Measurements from ENCODE around the gene PLXNA2.
A peak's percentile ranks its signal among the peaks of the same experiment; 100 is the strongest.

Gene PLXNA2

DNA sequence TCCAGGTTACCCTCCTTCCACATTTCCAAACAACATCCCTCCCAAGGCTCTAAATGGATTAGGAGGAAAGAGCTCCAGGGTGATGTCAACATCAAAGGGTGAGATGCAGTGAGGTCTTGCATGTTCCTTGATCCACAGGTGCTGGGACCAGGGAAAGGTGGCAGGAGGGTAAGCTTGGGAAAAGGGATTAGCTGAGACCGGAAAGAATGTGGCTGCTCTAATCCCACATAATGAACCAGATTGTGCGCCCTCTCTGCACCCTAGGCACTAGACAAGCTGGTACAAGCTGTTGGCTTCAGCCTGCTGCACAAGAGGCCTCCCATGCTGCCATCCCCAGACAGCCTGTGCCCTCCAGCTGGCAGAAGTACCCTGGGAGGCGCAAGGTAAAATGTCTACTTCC lies 34.9 kb downstream of the PLXNA2 start:
- Histone ChIP-seq H3K4me2 (ENCODE audit: low read length) (no peak overlapping the region), H3K9ac (ENCODE audit: low read depth, low read length) (peak overlapping the region; percentile 62), H3K4me1 (ENCODE audit: control insufficient read depth, insufficient read depth, low read length) (peaks cover 91% of the 10 kb centered on the region), H3K4me3 (ENCODE audit: low read length) (no peak overlapping the region), H3K9me3 (replicated peaks; ENCODE audit: low read length) (no peaks in the 10 kb centered on the region), H3K27me3 (ENCODE audit: control insufficient read depth, insufficient read depth, low read length) (no peaks in the 10 kb centered on the region), H3K36me3 (ENCODE audit: insufficient read depth, low read length) (peaks cover 74% of the 10 kb centered on the region)

DNA sequence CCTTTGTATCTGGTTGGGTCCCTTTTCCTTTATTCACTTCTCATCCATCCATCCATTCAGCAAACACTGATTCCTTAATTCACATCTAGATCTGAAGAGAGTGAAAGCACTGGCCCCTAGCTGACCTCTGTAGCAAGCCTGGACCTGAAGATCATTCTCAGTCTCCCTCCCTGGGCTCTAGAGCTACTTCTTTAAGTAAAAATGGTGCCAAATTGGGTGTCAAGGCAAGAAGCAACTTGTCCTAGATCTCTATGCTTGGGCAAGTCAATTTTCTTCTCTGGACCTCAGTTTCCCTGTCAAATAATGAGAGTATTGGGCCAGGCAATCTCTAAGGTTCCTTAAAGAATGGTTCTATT lies 36.1 kb downstream of the PLXNA2 start:
- peak overlapping the region; percentile 16 for H3K4me3 ChIP-seq (ENCODE audit: low read length)
- H3K4me1 ChIP-seq (ENCODE audit: control insufficient read depth, insufficient read depth, low read length): peaks cover 92% of the 10 kb centered on the region
- peak overlapping the region; percentile 38 for H3K4me2 ChIP-seq (ENCODE audit: low read length)
- no peaks in the 10 kb centered on the region for H3K27me3 ChIP-seq (ENCODE audit: control insufficient read depth, insufficient read depth, low read length)
- peak overlapping the region; percentile 62 for H3K9ac ChIP-seq (ENCODE audit: low read depth, low read length)
- no peaks in the 10 kb centered on the region for H3K9me3 ChIP-seq (replicated peaks; ENCODE audit: low read length)
- H3K36me3 ChIP-seq (ENCODE audit: insufficient read depth, low read length): peaks cover 64% of the 10 kb centered on the region

DNA sequence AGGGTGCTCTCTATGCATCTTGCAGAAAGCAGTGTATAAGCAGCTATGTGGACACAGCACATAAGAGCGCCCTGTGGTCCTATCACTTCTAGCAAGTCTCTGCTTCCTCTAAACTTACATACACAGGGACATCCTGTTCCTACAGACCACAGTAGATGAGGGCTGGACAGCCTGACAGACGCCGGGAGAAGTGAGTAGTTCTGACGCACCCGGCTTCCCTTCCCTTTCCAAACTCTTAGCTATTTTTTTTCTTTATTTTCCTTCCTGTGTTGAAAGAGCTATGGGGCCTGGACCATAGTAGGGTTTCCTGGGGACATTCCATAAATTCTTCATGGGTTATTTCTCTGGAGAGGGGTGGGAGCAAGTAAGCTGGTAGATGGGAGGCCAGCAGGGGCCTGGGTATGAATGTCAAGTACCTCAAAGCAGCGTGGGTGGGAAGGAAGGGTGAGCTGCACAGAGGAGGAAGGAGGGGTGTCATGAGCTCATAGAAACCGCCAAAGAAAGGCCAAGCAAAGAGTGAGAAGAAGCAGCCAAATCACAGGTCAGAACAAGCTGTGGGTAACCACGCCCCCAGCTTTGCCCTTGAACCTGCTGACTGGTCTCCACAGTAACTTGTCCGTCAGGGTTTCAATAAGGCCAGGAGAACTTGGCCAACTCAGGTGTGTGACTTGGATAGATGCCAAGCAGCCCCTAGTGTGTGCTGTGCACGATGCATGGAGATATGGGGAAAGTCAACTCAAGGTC lies 36.6 kb downstream of the PLXNA2 start:
- Histone ChIP-seq H3K36me3 (ENCODE audit: insufficient read depth, low read length) (peaks cover 62% of the 10 kb centered on the region), H3K4me1 (ENCODE audit: control insufficient read depth, insufficient read depth, low read length) (peaks cover 92% of the 10 kb centered on the region), H3K9me3 (replicated peaks; ENCODE audit: low read length) (no peaks in the 10 kb centered on the region), H3K27me3 (ENCODE audit: control insufficient read depth, insufficient read depth, low read length) (no peaks in the 10 kb centered on the region), H3K9ac (ENCODE audit: low read depth, low read length) (peak overlapping the region; percentile 78), H3K4me3 (ENCODE audit: low read length) (peak overlapping the region; percentile 16), H3K4me2 (ENCODE audit: low read length) (peak overlapping the region; percentile 38)

DNA sequence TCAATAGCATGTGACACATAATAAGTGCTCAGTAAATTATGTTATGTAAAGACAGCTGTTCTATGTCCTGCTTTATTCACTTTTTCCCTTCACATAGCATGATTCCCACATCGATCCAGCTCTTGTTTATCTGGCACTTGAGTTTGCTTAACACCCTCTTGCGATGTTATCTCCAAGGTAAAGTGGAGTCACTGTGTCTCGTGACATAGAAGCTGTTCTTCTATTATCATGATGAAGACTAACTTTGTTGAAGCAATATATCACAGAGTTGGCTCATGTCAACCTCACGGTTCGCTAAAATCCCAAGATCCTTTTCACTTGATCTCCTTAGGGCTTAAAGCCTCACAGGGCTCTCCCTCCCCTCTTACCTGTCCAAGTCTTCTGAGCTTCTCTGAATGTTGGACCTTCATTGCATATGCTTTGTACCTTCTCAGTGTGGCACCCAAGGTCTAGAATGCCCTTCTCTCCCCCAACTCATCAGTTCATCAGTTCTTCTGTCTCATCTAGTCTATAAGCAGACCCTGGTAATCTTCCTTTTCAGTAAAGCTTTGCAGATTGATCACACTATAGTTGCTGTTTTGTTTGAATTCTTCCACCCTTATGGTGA lies 38.0 kb downstream of the PLXNA2 start:
- H3K27me3 ChIP-seq (ENCODE audit: control insufficient read depth, insufficient read depth, low read length): no peaks in the 10 kb centered on the region
- H3K4me2 ChIP-seq (ENCODE audit: low read length): no peak overlapping the region
- H3K9me3 ChIP-seq (replicated peaks; ENCODE audit: low read length): no peaks in the 10 kb centered on the region
- H3K36me3 ChIP-seq (ENCODE audit: insufficient read depth, low read length): peaks cover 64% of the 10 kb centered on the region
- H3K9ac ChIP-seq (ENCODE audit: low read depth, low read length): peak overlapping the region; percentile 78
- no peak overlapping the region for H3K4me3 ChIP-seq (ENCODE audit: low read length)
- peaks cover 94% of the 10 kb centered on the region for H3K4me1 ChIP-seq (ENCODE audit: control insufficient read depth, insufficient read depth, low read length)

DNA sequence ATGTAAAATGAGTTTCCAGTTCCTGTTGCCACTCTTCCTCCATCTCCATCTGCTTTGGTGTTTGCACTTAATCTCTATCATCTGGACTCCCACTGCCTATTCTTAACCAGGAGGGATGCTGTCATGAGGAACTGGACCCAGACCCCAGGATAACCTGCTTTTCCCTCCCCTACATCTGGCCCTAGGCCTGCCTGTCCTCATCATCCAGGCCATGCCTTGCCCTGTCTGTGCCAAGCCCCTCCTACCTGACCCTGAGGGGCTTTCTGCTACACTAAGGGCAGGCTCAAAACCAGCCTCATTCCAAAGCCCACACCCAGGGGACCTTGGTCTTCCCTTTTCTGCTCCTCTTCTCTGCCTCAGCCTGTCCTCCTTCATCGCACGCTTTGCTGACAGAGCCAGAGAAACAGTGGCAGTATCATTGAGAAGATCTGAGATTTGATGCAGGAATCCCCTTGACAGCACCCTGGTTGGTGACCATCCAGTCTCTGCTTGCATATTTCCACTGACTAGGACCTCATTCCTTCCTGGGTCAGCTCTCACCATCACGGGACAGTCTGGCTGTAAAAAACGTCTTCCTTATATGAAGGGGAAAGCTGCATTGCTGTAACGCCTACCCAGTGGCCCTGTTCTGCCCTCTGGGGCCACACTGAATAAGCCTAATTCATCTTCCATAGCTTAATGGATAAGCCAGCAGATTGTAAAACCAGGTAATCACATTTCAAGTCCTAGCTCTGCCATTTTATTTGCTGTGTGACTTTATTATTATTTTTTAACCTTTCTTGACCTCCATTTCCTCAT lies 38.8 kb downstream of the PLXNA2 start:
- peak overlapping the region; percentile 79 for H3K9ac ChIP-seq (ENCODE audit: low read depth, low read length)

DNA sequence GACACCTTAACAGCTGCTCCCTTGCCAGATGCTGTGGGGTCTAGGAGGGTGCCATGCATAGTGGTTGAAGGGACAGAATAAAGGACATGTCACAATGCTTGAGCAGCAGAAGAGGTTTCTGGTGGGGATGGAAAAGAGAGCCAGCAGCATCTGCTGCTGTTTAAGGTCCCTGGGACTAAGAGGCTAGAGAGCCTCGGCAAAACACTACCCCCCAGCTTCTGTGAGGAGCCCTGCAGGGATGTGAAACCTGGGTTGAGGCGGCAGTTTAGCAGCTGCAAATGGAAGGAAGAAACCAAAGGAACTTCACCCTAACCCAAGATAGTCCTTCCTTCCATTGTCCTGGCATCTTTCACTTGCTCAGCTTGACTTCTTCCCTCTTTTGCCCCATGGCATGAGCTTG lies 39.4 kb downstream of the PLXNA2 start:
- Histone ChIP-seq H3K9me3 (replicated peaks; ENCODE audit: low read length) (no peaks in the 10 kb centered on the region), H3K4me3 (ENCODE audit: low read length) (peak overlapping the region; percentile 8), H3K27me3 (ENCODE audit: control insufficient read depth, insufficient read depth, low read length) (no peaks in the 10 kb centered on the region), H3K4me1 (ENCODE audit: control insufficient read depth, insufficient read depth, low read length) (peaks cover 96% of the 10 kb centered on the region), H3K4me2 (ENCODE audit: low read length) (peak overlapping the region; percentile 49), H3K36me3 (ENCODE audit: insufficient read depth, low read length) (peaks cover 64% of the 10 kb centered on the region), H3K9ac (ENCODE audit: low read depth, low read length) (peak overlapping the region; percentile 79)

More for the DNA sequence above, 38.8 kb downstream of the PLXNA2 start:
- no peaks in the 10 kb centered on the region for H3K27me3 ChIP-seq (ENCODE audit: control insufficient read depth, insufficient read depth, low read length)
- H3K36me3 ChIP-seq (ENCODE audit: insufficient read depth, low read length): peaks cover 62% of the 10 kb centered on the region
- no peak overlapping the region for H3K4me2 ChIP-seq (ENCODE audit: low read length)
- H3K4me1 ChIP-seq (ENCODE audit: control insufficient read depth, insufficient read depth, low read length): peaks cover 96% of the 10 kb centered on the region
- no peaks in the 10 kb centered on the region for H3K9me3 ChIP-seq (replicated peaks; ENCODE audit: low read length)
- H3K4me3 ChIP-seq (ENCODE audit: low read length): no peak overlapping the region

DNA sequence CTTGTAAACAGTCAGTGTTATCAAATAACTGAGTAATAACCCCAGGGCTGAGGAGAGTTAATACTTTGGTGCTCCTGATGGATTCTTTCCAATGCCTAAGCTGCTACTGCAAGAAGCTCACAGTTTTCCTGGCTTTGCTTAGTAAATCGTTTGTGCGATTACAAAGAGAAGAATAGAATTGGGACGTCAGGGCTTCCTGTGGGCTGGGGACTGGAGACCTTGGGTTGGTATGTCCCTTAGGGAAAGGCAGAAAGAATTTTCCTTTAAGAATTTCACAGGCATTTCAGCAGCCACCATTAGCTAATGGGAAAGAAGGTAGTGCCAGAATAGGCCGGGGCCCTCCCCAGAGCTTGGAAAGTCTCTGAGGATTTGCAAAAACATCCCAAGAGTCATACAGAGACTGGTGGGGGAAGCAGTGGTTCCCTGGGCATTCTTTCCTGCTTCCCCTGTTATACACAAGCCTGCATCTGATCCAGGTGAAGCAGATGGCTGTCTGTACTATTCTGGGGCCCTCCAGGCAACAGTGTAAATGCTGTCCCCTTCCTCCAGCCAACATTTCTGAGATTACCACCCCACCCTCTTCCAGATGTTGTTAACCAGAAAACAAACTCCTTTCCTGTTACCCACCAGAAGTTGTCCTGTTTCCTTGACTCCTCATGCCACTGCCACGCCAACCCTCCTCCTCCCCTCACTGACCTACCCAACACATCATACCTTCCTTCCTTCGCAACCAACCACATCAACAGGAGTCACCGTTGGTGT lies 40.2 kb downstream of the PLXNA2 start:
- Histone ChIP-seq H3K9ac (ENCODE audit: low read depth, low read length) (peak overlapping the region; percentile 79), H3K4me2 (ENCODE audit: low read length) (peak overlapping the region; percentile 49), H3K9me3 (replicated peaks; ENCODE audit: low read length) (no peaks in the 10 kb centered on the region), H3K4me1 (ENCODE audit: control insufficient read depth, insufficient read depth, low read length) (peaks cover 88% of the 10 kb centered on the region), H3K27me3 (ENCODE audit: control insufficient read depth, insufficient read depth, low read length) (no peaks in the 10 kb centered on the region), H3K36me3 (ENCODE audit: insufficient read depth, low read length) (peaks cover 61% of the 10 kb centered on the region), H3K4me3 (ENCODE audit: low read length) (peak overlapping the region; percentile 8)

DNA sequence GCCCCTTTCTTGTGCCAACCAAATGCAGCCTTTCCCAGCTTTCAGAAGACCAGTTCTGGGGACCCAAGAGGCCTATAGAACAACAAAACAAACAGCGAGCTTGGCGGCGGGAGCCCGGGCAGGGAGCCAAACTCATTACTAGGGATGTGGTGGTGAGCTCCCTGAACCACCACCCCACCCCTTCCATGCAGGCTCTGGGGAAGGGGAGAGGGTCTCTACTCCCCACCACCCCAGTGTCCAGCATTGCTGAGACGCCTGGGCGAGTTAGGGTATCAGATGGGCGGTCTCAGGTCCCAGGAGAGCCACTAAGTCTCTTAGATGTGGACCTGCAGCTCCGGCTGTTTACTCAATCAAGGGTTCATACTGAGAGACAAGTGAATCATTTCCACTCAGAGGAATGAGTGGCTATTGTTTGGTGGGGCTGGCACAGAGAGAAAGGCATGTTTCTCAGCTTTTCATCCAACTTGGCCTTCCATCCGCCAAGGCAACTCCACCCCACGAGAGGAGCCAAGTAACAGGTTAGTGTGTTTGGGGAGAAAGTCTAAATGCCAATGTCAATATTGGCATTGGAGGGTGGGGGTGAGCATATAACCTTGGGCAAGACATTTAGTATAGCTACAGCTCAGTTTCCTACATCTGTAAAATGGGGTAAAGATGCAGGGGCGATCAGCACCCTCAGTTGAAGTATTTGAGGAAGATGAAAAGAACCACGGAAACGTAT lies 40.9 kb downstream of the PLXNA2 start:
- Histone ChIP-seq H3K4me1 (ENCODE audit: control insufficient read depth, insufficient read depth, low read length) (peaks cover 81% of the 10 kb centered on the region), H3K4me3 (ENCODE audit: low read length) (peak overlapping the region; percentile 8), H3K4me2 (ENCODE audit: low read length) (peak overlapping the region; percentile 49), H3K27me3 (ENCODE audit: control insufficient read depth, insufficient read depth, low read length) (no peaks in the 10 kb centered on the region), H3K36me3 (ENCODE audit: insufficient read depth, low read length) (peaks cover 61% of the 10 kb centered on the region), H3K9ac (ENCODE audit: low read depth, low read length) (peak overlapping the region; percentile 79), H3K9me3 (replicated peaks; ENCODE audit: low read length) (no peaks in the 10 kb centered on the region)

DNA sequence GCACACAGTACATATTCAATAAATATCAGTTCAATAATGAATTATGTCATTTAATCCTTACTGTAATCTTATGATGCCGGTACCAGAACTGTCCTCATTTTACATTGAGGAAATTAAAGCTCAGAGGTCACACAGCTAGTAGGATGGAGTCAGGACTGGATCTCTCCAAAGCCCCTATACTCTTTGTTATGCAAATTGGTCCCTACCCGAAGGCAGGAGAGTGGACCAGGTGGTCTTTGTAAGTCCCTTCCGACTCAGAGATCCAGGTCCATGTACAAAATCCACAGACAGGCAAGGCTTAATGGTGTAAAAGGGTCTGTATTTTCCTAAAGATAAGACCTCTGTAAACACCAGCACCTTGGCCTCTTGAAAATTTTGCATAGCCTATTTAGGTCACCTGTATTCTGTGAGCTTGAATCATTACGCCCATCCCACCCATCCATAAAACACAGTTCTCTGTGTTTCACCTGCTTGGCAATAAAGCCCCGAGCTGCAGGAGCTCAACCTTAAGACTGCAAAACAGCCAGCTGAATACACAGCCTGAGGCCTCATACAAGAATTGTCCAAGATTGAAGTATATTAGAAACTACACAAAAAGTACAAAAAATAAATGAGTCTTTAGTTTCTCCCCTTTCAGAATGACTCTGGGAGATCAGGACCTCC lies 41.7 kb downstream of the PLXNA2 start:
- Histone ChIP-seq H3K9me3 (replicated peaks; ENCODE audit: low read length) (no peaks in the 10 kb centered on the region), H3K4me2 (ENCODE audit: low read length) (peak overlapping the region; percentile 49), H3K4me3 (ENCODE audit: low read length) (peak overlapping the region; percentile 6), H3K4me1 (ENCODE audit: control insufficient read depth, insufficient read depth, low read length) (peaks cover 75% of the 10 kb centered on the region), H3K36me3 (ENCODE audit: insufficient read depth, low read length) (peaks cover 64% of the 10 kb centered on the region), H3K27me3 (ENCODE audit: control insufficient read depth, insufficient read depth, low read length) (no peaks in the 10 kb centered on the region), H3K9ac (ENCODE audit: low read depth, low read length) (peak overlapping the region; percentile 79)

DNA sequence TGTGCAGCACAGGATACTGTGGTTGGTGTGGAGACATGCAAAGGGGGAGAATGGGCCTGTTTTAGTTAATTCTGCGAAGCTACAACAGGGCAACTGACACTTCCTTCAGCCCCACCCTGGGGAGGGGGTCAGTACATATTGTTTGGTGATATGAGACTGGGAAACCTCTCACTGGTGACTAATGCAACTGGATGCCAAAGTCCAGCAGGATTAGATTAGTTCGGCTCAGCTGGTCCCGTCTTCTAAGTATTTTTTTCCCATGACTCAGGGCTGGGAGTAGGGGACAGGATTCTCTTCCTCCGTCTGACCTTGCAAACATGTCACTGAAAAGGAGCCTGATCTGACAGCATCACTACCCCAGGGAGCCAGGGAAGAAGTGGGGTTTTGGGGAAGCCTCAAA lies 43.0 kb downstream of the PLXNA2 start:
- Histone ChIP-seq H3K4me1 (ENCODE audit: control insufficient read depth, insufficient read depth, low read length) (peaks cover 64% of the 10 kb centered on the region), H3K9me3 (replicated peaks; ENCODE audit: low read length) (no peaks in the 10 kb centered on the region), H3K9ac (ENCODE audit: low read depth, low read length) (peak overlapping the region; percentile 79), H3K4me3 (ENCODE audit: low read length) (peak overlapping the region; percentile 24), H3K36me3 (ENCODE audit: insufficient read depth, low read length) (peaks cover 72% of the 10 kb centered on the region), H3K27me3 (ENCODE audit: control insufficient read depth, insufficient read depth, low read length) (no peaks in the 10 kb centered on the region), H3K4me2 (ENCODE audit: low read length) (peak overlapping the region; percentile 66)
